ENCODE results near the gene FRMD6.

GRCh38 chr14:51661504-51661903, 9.8 kb downstream of the FRMD6 start:
- TF ChIP-seq CTCF (IDR thresholded peaks at IDR 0.05) (no peak), POLR2AphosphoS5 (IDR thresholded peaks at IDR 0.05) (no peak), POLR2A (IDR thresholded peaks at IDR 0.05) (no peak)

All from suprapubic skin (tissue), 4 donors.